Erythroblast (primary cell): ENCODE results near the gene PDE4D.

ENCODE experiments used
- GATA1 ChIP-seq: IDR thresholded peaks from 2 replicates; pipeline ENCODE4 v1.6.1; 2011; ENCODE audit warnings: low read depth, mild to moderate bottlenecking, control low read depth, low read length, moderate library complexity
- POLR2A ChIP-seq: IDR thresholded peaks from 2 replicates; pipeline ENCODE4 v1.6.1; 2011; ENCODE audit warnings: mild to moderate bottlenecking, low read length

DNA sequence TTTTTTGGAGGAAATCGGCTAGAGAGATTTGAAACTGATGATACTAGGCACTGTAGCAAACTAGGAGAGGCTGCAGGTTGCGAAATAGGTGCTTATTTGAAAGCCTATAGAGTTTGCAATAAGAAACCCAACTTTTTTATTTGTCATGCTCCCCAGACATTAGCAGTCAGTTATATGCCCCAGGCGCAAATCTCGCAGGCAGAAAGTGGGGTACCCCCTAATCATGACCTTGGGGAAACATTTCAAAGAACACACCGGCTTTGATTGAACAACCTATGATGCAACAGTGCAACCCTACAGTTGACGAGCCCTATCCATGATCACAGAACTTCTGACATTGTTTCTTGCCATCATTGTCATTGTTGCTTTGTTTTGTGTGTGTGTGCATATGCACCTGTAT lies 800.2 kb downstream of the PDE4D start:
- TF ChIP-seq POLR2A (no peak), GATA1 (no peak)
